ENCODE results near the gene PODNL1. TPM values are rescaled to one million over a fixed set of nuclear protein-coding genes. Genes with fewer than 3 reads are reported as not detected.

PODNL1 gene
- total RNA-seq, 1 experiment from 2014 or later: 6.4 TPM

DNA sequence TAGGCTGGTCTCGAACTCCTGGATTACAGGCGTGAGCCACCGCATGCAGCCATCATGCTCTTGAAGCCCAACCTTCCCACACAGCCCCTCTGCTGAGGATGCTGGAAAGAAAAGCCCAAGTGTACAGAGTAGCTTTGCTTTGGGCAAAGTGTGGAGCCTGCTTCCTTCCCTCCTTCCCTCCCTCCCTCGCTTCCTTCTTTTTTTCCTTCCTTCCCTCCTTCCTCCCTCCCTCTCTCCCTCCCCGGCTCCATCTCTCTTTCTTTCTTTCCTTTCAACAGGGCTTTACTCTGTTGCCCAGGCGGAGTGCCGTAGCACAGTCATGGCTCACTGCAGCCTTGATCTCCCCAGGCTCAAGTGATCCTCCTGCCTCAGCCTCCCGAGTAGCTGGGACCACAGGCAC, 29.5 kb downstream of the PODNL1 start:
- TF ChIP-seq EZH2 (IDR thresholded peaks at IDR 0.05; ENCODE audit: low read depth): no peak
- TF ChIP-seq, protein P1, sequence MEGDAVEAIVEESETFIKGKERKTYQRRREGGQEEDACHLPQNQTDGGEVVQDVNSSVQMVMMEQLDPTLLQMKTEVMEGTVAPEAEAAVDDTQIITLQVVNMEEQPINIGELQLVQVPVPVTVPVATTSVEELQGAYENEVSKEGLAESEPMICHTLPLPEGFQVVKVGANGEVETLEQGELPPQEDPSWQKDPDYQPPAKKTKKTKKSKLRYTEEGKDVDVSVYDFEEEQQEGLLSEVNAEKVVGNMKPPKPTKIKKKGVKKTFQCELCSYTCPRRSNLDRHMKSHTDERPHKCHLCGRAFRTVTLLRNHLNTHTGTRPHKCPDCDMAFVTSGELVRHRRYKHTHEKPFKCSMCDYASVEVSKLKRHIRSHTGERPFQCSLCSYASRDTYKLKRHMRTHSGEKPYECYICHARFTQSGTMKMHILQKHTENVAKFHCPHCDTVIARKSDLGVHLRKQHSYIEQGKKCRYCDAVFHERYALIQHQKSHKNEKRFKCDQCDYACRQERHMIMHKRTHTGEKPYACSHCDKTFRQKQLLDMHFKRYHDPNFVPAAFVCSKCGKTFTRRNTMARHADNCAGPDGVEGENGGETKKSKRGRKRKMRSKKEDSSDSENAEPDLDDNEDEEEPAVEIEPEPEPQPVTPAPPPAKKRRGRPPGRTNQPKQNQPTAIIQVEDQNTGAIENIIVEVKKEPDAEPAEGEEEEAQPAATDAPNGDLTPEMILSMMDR (conservative IDR thresholded peaks at IDR 0.05): no peak
- peaks cover 18% of the 10 kb centered on the region; the same call in 1 of the 2 replicates for H3F3A ChIP-seq (ENCODE audit: insufficient read depth, low read depth)
- no peaks in the 10 kb centered on the region for H3K9me2 ChIP-seq (ENCODE audit: insufficient read depth)
- H3K4me1 ChIP-seq (replicated peaks; ENCODE audit: insufficient read depth): peaks cover 11% of the 10 kb centered on the region; the same call in 1 of the 2 replicates
- H3K9me3 ChIP-seq (ENCODE audit: insufficient read depth, low read depth): no peaks in the 10 kb centered on the region
- BruUV-seq (replicated peaks): no TSS peak
- ChIA-PET CTCF (no interaction called here), POLR2A (ENCODE audit: unreplicated experiment) (no interaction called here)
- no peak overlapping the region for H3K4me3 ChIP-seq
- no peak overlapping the region for H3K4me2 ChIP-seq
- no peak overlapping the region for H2AFZ ChIP-seq
- H3K27ac ChIP-seq: no peak overlapping the region
- no peak for DNase-seq
- H3K79me2 ChIP-seq (ENCODE audit: low read depth): peaks cover 20% of the 10 kb centered on the region
- H3K36me3 ChIP-seq (ENCODE audit: low read depth): peaks cover 20% of the 10 kb centered on the region
- no peaks in the 10 kb centered on the region for H4K20me1 ChIP-seq (ENCODE audit: insufficient read depth)
- intact Hi-C loops (cut with micrococcal nuclease; ENCODE audit: unreplicated experiment): no loop called here
- no peaks in the 10 kb centered on the region for H3K27me3 ChIP-seq (ENCODE audit: insufficient read depth, low read depth)

DNA sequence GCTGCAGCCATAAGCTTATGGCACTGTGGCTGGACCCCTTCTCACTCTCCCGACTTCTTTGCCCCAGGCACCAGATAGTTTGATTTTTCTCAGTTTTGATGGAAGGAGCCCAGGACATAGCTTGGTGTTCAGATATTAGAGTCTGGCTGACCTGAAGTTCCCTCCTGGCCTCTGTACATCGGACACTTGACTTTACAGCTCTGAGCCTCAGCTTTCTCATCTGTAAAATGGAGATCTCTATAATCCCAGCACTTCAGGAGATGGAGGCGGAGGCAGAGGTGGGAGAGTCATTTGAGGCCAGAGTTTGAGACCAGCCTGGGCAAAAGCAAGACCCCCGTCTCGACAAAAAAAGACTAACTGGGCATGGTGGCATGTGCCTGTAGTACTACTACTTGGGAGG, 31.3 kb downstream of the PODNL1 start:
- TSS peak; percentile 71 for BruUV-seq (replicated peaks)
- intact Hi-C loops (cut with micrococcal nuclease; ENCODE audit: unreplicated experiment): no loop called here
- peak overlapping the region; percentile 69 for H3K4me3 ChIP-seq
- H2AFZ ChIP-seq: peak overlapping the region; percentile 60
- ChIA-PET POLR2A (ENCODE audit: unreplicated experiment) (interaction anchor here (0.6 to 1.0 kb wide), 2 partner anchors 140 to 159 kb away, joined by 7 read pairs; a partner anchor contains a TSS), CTCF (interaction anchor here (0.6 kb wide), 1 partner anchor 326 kb away, joined by 3 read pairs; no protein-coding TSS in a partner anchor)
- no peak for DNase-seq
- H3K27me3 ChIP-seq (ENCODE audit: insufficient read depth, low read depth): no peaks in the 10 kb centered on the region
- TF ChIP-seq, protein P1 (conservative IDR thresholded peaks at IDR 0.05): no peak
- no peak for TF ChIP-seq EZH2 (IDR thresholded peaks at IDR 0.05; ENCODE audit: low read depth)
- H3K79me2 ChIP-seq (ENCODE audit: low read depth): peaks cover 20% of the 10 kb centered on the region
- peaks cover 17% of the 10 kb centered on the region for H3K36me3 ChIP-seq (ENCODE audit: low read depth)
- H3K4me2 ChIP-seq: peak overlapping the region; percentile 79
- no peaks in the 10 kb centered on the region for H3K9me3 ChIP-seq (ENCODE audit: insufficient read depth, low read depth)
- H3F3A ChIP-seq (ENCODE audit: insufficient read depth, low read depth): peaks cover 22% of the 10 kb centered on the region; the same call in 1 of the 2 replicates
- no peak overlapping the region for H3K27ac ChIP-seq
- no peaks in the 10 kb centered on the region for H4K20me1 ChIP-seq (ENCODE audit: insufficient read depth)
- H3K9me2 ChIP-seq (ENCODE audit: insufficient read depth): no peaks in the 10 kb centered on the region
- H3K4me1 ChIP-seq (replicated peaks; ENCODE audit: insufficient read depth): peaks cover 11% of the 10 kb centered on the region; the same call in 1 of the 2 replicates

GRCh38 chr19:13906521-13906904, 31.7 kb downstream of the PODNL1 start:
- CTCF ChIA-PET: interaction anchor here (0.6 kb wide), 1 partner anchor 326 kb away, joined by 3 read pairs; no protein-coding TSS in a partner anchor

More at GRCh38 chr19:13906521-13906904, 31.7 kb downstream of the PODNL1 start:
- peak overlapping the region; percentile 53 for H3K27ac ChIP-seq
- POLR2A ChIA-PET (ENCODE audit: unreplicated experiment): interaction anchor here (0.6 to 1.0 kb wide), 2 partner anchors 141 to 159 kb away, joined by 7 read pairs; a partner anchor contains a TSS
- no peaks in the 10 kb centered on the region for H4K20me1 ChIP-seq (ENCODE audit: insufficient read depth)
- H3F3A ChIP-seq (ENCODE audit: insufficient read depth, low read depth): peaks cover 22% of the 10 kb centered on the region; the same call in 1 of the 2 replicates
- H3K9me2 ChIP-seq (ENCODE audit: insufficient read depth): no peaks in the 10 kb centered on the region
- no TSS peak for BruUV-seq (replicated peaks)
- peaks cover 11% of the 10 kb centered on the region; the same call in 1 of the 2 replicates for H3K4me1 ChIP-seq (replicated peaks; ENCODE audit: insufficient read depth)
- no peaks in the 10 kb centered on the region for H3K9me3 ChIP-seq (ENCODE audit: insufficient read depth, low read depth)
- DNase-seq: peak; percentile 38 to 65
- peak overlapping the region; percentile 60 for H2AFZ ChIP-seq
- peak overlapping the region; percentile 79 for H3K4me2 ChIP-seq
- H3K4me3 ChIP-seq: peak overlapping the region; percentile 69
- TF ChIP-seq, protein P1 (conservative IDR thresholded peaks at IDR 0.05): no peak
- no peak for TF ChIP-seq EZH2 (IDR thresholded peaks at IDR 0.05; ENCODE audit: low read depth)
- peaks cover 17% of the 10 kb centered on the region for H3K36me3 ChIP-seq (ENCODE audit: low read depth)
- no peaks in the 10 kb centered on the region for H3K27me3 ChIP-seq (ENCODE audit: insufficient read depth, low read depth)
- peaks cover 20% of the 10 kb centered on the region for H3K79me2 ChIP-seq (ENCODE audit: low read depth)
- intact Hi-C loops (cut with micrococcal nuclease; ENCODE audit: unreplicated experiment): no loop called here
